HG03066 (cell line): ENCODE measurements around the gene REV1.
"Not testable (repeated sequence)": the region's sequence is repeated elsewhere in the genome, so short reads cannot be mapped to it uniquely, and the experiment has no call there.

ENCODE experiments used
- ATAC-seq: cut with Tn5 transposase; IDR thresholded peaks from one replicate; pipeline ENCODE4 v1.9.1; 2021; ENCODE audit warnings: low read depth; ENCODE audit not compliant: unreplicated experiment

The REV1 gene

GRCh38 chr2:99489761-99490622 lies at the start of gene REV1:
TSS of gene REV1 (minus strand) at chr2:99490017. CDS start at chr2:99464975, 25,042 bp downstream.
- ATAC-seq, result peak; percentile 77

- ATAC-seq, result no peak
Observed at GRCh38 chr2:99537910-99538485, 48.2 kb upstream of the REV1 start.

- ATAC-seq, result no peak
Observed at GRCh38 chr2:99524056-99524455, 34.2 kb upstream of the REV1 start.

GRCh38 chr2:99522157-99522556 lies 32.3 kb upstream of the REV1 start:
- ATAC-seq, result no peak

- no peak for ATAC-seq
Observed at GRCh38 chr2:99520813-99521212, 31.0 kb upstream of the REV1 start.

GRCh38 chr2:99520195-99520594 lies 30.4 kb upstream of the REV1 start:
- ATAC-seq, result no peak

- no peak for ATAC-seq
Observed at GRCh38 chr2:99514357-99514756, 24.5 kb upstream of the REV1 start.

GRCh38 chr2:99512181-99512591 lies 22.4 kb upstream of the REV1 start:
- ATAC-seq, result no peak

GRCh38 chr2:99509387-99509786 lies 19.6 kb upstream of the REV1 start:
- ATAC-seq, result no peak

GRCh38 chr2:99507937-99508818 lies 18.4 kb upstream of the REV1 start:
- no peak for ATAC-seq

- ATAC-seq, result no peak
Observed at GRCh38 chr2:99504844-99505584, 15.2 kb upstream of the REV1 start.

- ATAC-seq, result not testable (repeated sequence)
Observed at GRCh38 chr2:99503662-99504416, 14.0 kb upstream of the REV1 start.

GRCh38 chr2:99496021-99496420 lies 6.2 kb upstream of the REV1 start:
- ATAC-seq, result no peak

- ATAC-seq, result no peak
Observed at GRCh38 chr2:99495115-99495860, 5.5 kb upstream of the REV1 start.

GRCh38 chr2:99492721-99493120 lies 2.9 kb upstream of the REV1 start:
- ATAC-seq, result no peak

- peak; percentile 3 for ATAC-seq
Observed at GRCh38 chr2:99490623-99491461, 1.0 kb upstream of the REV1 start.

- peak; percentile 25 for ATAC-seq
Observed at GRCh38 chr2:99489063-99489760, 605 bp downstream of the REV1 start.
